ENCODE results near the gene INPP4A.

DNA sequence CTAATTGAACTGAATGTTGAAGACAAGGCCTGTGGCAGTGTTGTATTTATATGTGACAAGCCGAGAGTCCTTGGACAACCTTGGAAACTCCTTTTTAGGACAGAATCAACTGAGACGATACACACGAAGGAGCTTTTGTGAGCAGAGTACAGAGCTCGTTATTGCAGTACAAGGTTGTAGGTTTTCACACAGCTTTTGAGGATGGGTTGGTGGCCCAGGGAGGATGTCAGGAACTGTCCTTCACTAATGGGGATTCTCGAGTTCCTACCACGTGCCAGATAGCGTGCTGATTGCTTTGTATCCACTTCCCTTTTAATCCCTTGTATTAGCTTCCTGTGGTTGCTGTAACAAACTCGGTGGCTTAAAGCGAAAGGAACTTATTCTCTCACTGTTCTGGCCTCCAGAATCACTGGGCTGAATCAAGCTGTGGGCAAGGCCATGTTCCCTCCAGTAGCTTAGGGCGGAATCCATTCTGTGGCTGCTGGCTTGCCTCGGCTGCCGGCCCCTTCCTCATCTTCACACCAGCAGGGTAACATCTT, 20.2 kb downstream of the INPP4A start:
- TF ChIP-seq EZH2 (IDR thresholded peaks at IDR 0.05; ENCODE audit: low read length), result no peak
- TF ChIP-seq, protein P1, sequence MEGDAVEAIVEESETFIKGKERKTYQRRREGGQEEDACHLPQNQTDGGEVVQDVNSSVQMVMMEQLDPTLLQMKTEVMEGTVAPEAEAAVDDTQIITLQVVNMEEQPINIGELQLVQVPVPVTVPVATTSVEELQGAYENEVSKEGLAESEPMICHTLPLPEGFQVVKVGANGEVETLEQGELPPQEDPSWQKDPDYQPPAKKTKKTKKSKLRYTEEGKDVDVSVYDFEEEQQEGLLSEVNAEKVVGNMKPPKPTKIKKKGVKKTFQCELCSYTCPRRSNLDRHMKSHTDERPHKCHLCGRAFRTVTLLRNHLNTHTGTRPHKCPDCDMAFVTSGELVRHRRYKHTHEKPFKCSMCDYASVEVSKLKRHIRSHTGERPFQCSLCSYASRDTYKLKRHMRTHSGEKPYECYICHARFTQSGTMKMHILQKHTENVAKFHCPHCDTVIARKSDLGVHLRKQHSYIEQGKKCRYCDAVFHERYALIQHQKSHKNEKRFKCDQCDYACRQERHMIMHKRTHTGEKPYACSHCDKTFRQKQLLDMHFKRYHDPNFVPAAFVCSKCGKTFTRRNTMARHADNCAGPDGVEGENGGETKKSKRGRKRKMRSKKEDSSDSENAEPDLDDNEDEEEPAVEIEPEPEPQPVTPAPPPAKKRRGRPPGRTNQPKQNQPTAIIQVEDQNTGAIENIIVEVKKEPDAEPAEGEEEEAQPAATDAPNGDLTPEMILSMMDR (optimal IDR thresholded peaks at IDR 0.05 in 1 of 3, IDR thresholded peaks at IDR 0.05 in 1 of 3, conservative IDR thresholded peaks at IDR 0.05 in 1 of 3; ENCODE audit: extremely low read depth in 1 of 3, insufficient read depth in 2 of 3, low read length in 3 of 3), result no peak
